HL-60 (cell line): ENCODE results near the gene MYO16.

Source experiments
- DNase-seq, 2 experiments: peaks; one replicate each; pipeline ENCODE4 v3.0.0-alpha.2; 2010 to 2020; ENCODE audit warnings: low read depth in 1 of 2, low spot score in 1 of 2
- H3K27ac ChIP-seq: fragments of 250-450 bp; sonication (Bioruptor Pico); replicated peaks from 2 replicates; pipeline ENCODE4 v1.5.1; 2020; ENCODE audit warnings: mild to moderate bottlenecking, moderate library complexity
- H3K27me3 ChIP-seq: fragments of 250-450 bp; sonication (Bioruptor Pico); 2 replicates; pipeline ENCODE4 v1.5.1; 2021; ENCODE audit warnings: mild to moderate bottlenecking, moderate library complexity; ENCODE audit not compliant: insufficient read depth, poor library complexity, severe bottlenecking
- H3K4me3 ChIP-seq: replicated peaks from 2 replicates; pipeline ENCODE4 v1.5.1; 2011; ENCODE audit warnings: mild to moderate bottlenecking, control low read depth, low read length; ENCODE audit not compliant: insufficient read depth
- CTCF ChIP-seq: IDR thresholded peaks from one replicate; pipeline ENCODE4 v1.5.1; 2011; ENCODE audit warnings: low read length, control low read depth, inconsistent platforms; ENCODE audit not compliant: insufficient read depth
- GABPA ChIP-seq: IDR thresholded peaks from 2 replicates; pipeline ENCODE4 v1.6.1; 2012; ENCODE audit warnings: low read depth
- POLR2AphosphoS5 ChIP-seq: IDR thresholded peaks from 2 replicates; pipeline ENCODE4 v1.6.1; 2012; ENCODE audit warnings: low read depth
- REST ChIP-seq: IDR thresholded peaks from 2 replicates; pipeline ENCODE4 v1.6.1; 2012; ENCODE audit warnings: low read depth; ENCODE audit not compliant: insufficient replicate concordance
- SPI1 ChIP-seq: IDR thresholded peaks from 2 replicates; pipeline ENCODE4 v1.6.1; 2012; ENCODE audit warnings: low read depth, mild to moderate bottlenecking, borderline replicate concordance

MYO16 gene

DNA sequence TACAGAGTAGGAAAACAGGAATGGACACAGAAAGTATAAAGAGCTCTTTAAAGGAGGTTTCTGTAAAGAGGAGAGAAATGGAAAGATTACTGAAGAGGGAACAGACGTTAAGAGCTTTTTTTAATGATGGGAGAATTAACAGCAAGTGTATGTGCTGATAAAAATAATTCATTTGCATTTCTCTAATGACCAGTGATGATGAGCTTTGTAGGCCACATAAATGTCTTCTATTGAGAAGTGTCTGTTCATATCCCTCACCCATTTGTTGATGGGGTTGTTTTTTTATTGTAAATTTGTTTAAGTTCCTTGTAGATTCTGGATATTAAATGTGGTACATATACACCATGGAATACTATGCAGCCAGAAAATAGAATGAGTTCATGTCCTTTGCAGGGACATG is 40.0 kb downstream of the MYO16 start:
- no peak overlapping the region for H3K27ac ChIP-seq
- TF ChIP-seq REST: no peak
- TF ChIP-seq CTCF: no peak
- no peak for TF ChIP-seq POLR2AphosphoS5
- TF ChIP-seq SPI1: no peak
- TF ChIP-seq GABPA: no peak
- no peak overlapping the region for H3K4me3 ChIP-seq
- H3K27me3 ChIP-seq: no peaks in the 10 kb centered on the region
- DNase-seq: no peak

DNA sequence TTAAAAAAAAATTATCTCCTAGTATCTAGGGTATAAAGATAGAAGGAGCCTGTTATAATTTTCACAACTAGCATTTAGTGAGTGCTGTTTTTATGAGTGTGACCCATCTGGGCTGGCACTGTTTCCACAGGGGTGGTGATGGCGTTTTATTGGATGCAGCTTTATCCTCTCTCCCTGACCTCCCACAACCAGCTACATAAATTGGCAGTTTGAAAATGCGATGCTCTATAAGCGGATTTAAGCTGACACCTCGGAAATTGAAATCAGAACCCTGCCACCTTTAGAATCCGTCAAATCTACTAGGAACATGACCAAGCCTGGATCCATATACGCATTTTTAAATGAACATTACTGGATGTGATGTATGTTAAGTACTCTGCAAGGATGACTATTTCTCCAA is 44.9 kb downstream of the MYO16 start:
- H3K4me3 ChIP-seq: no peak overlapping the region
- no peak for TF ChIP-seq REST
- no peak for TF ChIP-seq CTCF
- TF ChIP-seq SPI1: no peak
- no peak for TF ChIP-seq GABPA
- no peak for TF ChIP-seq POLR2AphosphoS5
- H3K27ac ChIP-seq: no peak overlapping the region
- DNase-seq: no peak
- H3K27me3 ChIP-seq: no peaks in the 10 kb centered on the region

GRCh38 chr13:108674771-108675170 is 45.4 kb downstream of the MYO16 start:
- no peak for DNase-seq
- Histone ChIP-seq H3K27me3 (no peaks in the 10 kb centered on the region), H3K27ac (no peak overlapping the region), H3K4me3 (no peak overlapping the region)
- no peak for TF ChIP-seq POLR2AphosphoS5
- no peak for TF ChIP-seq REST

DNA sequence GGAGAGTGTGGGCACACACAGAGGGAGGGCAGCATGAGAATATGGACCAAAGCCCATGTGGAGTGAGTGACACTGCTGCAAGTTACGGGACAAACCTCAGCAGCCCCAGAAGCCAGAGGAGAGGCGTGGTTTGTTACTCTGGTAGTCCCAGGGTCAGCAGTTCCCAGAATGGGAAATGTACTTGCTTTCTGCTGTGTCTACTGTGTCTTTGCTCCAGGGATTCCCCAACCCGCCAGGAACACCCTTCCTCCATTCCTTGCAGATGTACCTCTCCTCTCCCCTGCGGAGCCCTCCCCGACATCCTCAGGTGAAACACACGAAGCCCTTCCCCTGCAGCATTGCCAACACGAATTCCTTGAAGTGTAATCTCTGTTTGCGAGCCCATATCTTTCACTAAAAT is 47.2 kb downstream of the MYO16 start:
- H3K4me3 ChIP-seq: no peak overlapping the region
- TF ChIP-seq REST (no peak), CTCF (no peak), POLR2AphosphoS5 (no peak), GABPA (no peak), SPI1 (no peak)
- H3K27me3 ChIP-seq: no peaks in the 10 kb centered on the region
- H3K27ac ChIP-seq: no peak overlapping the region
- DNase-seq: no peak
